ENCODE measurements around the gene MYBPH. TPM values are rescaled to one million over a fixed set of nuclear protein-coding genes. Genes with fewer than 3 reads are reported as not detected.
A peak's percentile ranks its signal among the peaks of the same experiment; 100 is the strongest.

The MYBPH gene
- total RNA-seq, 1 donor from 2014 or later = not detected

GRCh38 chr1:203171341-203172183 is 4.1 kb downstream of the MYBPH start:
- no peak overlapping the region for H3K4me3 Mint-ChIP-seq
- DNase-seq (ENCODE audit: low read depth, low spot score) = no peak
- H3K27me3 Mint-ChIP-seq (ENCODE audit: low read depth) = no peaks in the 10 kb centered on the region
- TF ChIP-seq CTCF (conservative IDR thresholded peaks at IDR 0.05) = no peak
- peak overlapping the region; percentile 78 for H3K27ac Mint-ChIP-seq (ENCODE audit: unreplicated experiment)
- H3K4me1 Mint-ChIP-seq = no peaks in the 10 kb centered on the region
- H3K36me3 Mint-ChIP-seq (ENCODE audit: low read depth) = no peaks in the 10 kb centered on the region
- no peaks in the 10 kb centered on the region for H3K9me3 Mint-ChIP-seq

DNA sequence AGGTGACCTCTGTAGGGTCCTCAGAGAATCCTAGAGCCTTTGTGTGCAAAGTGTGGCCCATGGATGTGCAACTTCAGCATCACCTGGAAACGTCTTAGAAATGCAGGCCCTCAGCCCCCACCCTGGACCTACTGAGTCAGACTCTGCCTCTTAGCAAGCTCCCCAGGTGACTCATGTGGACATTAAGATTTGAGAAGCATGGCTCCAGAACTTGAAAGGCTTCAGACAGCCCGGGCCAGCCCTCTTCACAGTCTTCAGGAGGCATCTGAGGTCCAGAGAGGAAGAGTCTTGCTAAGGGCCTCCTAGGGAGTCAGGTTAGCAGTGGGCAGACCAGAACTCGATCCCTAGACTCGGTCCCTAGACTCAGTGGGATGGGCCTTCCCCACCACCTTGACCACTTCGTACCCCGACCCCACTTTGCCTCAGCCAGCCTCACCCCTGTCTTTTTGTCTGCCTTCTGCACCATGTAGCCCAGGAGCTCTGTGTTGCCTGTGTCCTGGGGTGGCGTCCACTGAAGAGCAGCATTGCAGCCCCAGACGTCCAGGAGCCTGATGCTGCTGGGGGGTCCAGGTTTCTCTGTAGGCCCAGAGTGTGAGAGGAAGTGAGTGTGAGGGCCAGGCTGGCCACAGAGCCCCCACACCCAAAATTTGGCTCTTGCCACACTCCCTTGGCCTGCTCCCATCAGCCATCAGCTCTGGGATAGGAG is 4.8 kb downstream of the MYBPH start:
- Mint-ChIP-seq H3K27me3 (ENCODE audit: low read depth) (no peaks in the 10 kb centered on the region), H3K4me3 (no peak overlapping the region), H3K36me3 (ENCODE audit: low read depth) (no peaks in the 10 kb centered on the region), H3K9me3 (no peaks in the 10 kb centered on the region), H3K4me1 (no peaks in the 10 kb centered on the region), H3K27ac (ENCODE audit: unreplicated experiment) (no peak overlapping the region)
- no peak for TF ChIP-seq CTCF (conservative IDR thresholded peaks at IDR 0.05)
- DNase-seq (ENCODE audit: low read depth, low spot score) = no peak

DNA sequence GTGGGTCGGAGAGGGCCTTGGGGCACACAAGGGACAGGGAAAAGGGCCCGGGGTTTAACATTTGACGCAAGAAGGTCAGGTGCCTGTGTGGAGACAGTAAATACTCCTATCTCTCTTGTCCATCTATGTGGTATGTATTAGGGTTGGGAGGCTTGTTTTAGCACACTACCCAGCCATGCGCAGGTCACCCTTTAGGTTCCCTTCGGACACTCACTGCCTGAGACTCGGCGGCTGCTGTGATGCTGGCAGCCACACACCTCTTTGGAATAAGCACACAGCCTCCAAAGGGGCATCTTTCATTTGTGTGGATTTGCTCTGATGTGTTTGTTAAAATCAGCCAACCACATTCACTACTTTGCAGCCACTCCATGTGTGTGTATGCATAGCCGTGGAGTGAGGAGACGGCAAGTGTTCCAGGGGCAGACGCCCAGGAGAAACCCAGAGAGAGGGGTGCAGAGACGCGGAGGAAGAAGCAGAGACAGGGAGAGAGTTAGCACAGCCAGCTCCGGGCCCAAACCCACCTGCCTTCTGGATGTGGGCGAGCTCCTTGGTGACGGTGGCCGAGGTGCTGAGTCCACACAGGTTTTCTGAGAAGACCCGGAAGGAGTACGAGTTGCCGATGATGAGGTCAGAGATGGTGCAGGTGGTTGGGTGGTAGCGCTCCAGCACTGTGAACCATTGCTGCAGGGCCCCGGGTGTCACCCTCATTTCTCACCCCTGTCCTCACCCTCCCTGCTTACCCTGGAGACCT is 5.7 kb downstream of the MYBPH start:
- H3K36me3 Mint-ChIP-seq (ENCODE audit: low read depth) = no peaks in the 10 kb centered on the region
- H3K9me3 Mint-ChIP-seq = no peaks in the 10 kb centered on the region
- TF ChIP-seq CTCF (conservative IDR thresholded peaks at IDR 0.05) = no peak
- H3K27me3 Mint-ChIP-seq (ENCODE audit: low read depth) = no peaks in the 10 kb centered on the region
- H3K4me1 Mint-ChIP-seq = no peaks in the 10 kb centered on the region
- H3K4me3 Mint-ChIP-seq = no peak overlapping the region
- DNase-seq (ENCODE audit: low read depth, low spot score) = no peak
- H3K27ac Mint-ChIP-seq (ENCODE audit: unreplicated experiment) = no peak overlapping the region

- no peak for DNase-seq (ENCODE audit: low read depth, low spot score)
- no peak overlapping the region for H3K27ac Mint-ChIP-seq (ENCODE audit: unreplicated experiment)
- H3K9me3 Mint-ChIP-seq = no peaks in the 10 kb centered on the region
- no peaks in the 10 kb centered on the region for H3K36me3 Mint-ChIP-seq (ENCODE audit: low read depth)
- H3K27me3 Mint-ChIP-seq (ENCODE audit: low read depth) = no peaks in the 10 kb centered on the region
- no peaks in the 10 kb centered on the region for H3K4me1 Mint-ChIP-seq
- H3K4me3 Mint-ChIP-seq = no peak overlapping the region
- no peak for TF ChIP-seq CTCF (conservative IDR thresholded peaks at IDR 0.05)
Observed at GRCh38 chr1:203168991-203169390, 6.6 kb downstream of the MYBPH start.

- H3K9me3 Mint-ChIP-seq = no peaks in the 10 kb centered on the region
- H3K4me1 Mint-ChIP-seq = no peaks in the 10 kb centered on the region
- H3K27ac Mint-ChIP-seq (ENCODE audit: unreplicated experiment) = no peak overlapping the region
- DNase-seq (ENCODE audit: low read depth, low spot score) = no peak
- no peak for TF ChIP-seq CTCF (conservative IDR thresholded peaks at IDR 0.05)
- no peaks in the 10 kb centered on the region for H3K36me3 Mint-ChIP-seq (ENCODE audit: low read depth)
- H3K4me3 Mint-ChIP-seq = no peak overlapping the region
- H3K27me3 Mint-ChIP-seq (ENCODE audit: low read depth) = no peaks in the 10 kb centered on the region
Observed at GRCh38 chr1:203168256-203168786, 7.3 kb downstream of the MYBPH start.

All from neural crest cell (in vitro differentiated cells).